ENCODE data around the gene CACNA1I.
"Not testable (repeated sequence)": the region's sequence is repeated elsewhere in the genome, so short reads cannot be mapped to it uniquely, and the experiment has no call there.

DNA sequence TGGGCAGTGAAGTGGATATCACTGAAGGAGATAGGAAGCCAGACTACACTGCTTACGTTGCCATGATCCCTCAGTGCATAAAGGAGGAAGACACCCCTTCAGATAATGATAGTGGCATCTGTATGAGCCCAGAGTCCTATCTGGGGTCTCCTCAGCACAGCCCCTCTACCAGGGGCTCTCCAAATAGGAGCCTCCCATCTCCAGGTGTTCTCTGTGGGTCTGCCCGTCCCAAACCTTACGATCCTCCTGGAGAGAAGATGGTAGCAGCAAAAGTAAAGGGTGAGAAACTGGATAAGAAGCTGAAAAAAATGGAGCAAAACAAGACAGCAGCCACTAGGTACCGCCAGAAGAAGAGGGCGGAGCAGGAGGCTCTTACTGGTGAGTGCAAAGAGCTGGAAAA lies 48.5 kb upstream of the CACNA1I start:
- not testable (repeated sequence) for TF ChIP-seq CTCF (IDR thresholded peaks at IDR 0.05); EZH2 (IDR thresholded peaks at IDR 0.05; ENCODE audit: borderline replicate concordance, insufficient read depth, low read depth, low read length, poor library complexity, severe bottlenecking)

All from B cell (primary cell).